HUDEP-2 (cell line): ENCODE data around the gene TMEM106A.
"Not testable (repeated sequence)": the region's sequence is repeated elsewhere in the genome, so short reads cannot be mapped to it uniquely, and the experiment has no call there.

Source experiments
- DNase-seq, 76 experiments: peaks; one replicate each; lab custom pipeline; 2025; ENCODE audit not compliant: unreplicated experiment in 76 of 76; lab: John Stamatoyannopoulos, UW

TMEM106A gene

GRCh38 chr17:43213545-43213944 lies 1.9 kb downstream of the TMEM106A start:
- DNase-seq = no peak

DNA sequence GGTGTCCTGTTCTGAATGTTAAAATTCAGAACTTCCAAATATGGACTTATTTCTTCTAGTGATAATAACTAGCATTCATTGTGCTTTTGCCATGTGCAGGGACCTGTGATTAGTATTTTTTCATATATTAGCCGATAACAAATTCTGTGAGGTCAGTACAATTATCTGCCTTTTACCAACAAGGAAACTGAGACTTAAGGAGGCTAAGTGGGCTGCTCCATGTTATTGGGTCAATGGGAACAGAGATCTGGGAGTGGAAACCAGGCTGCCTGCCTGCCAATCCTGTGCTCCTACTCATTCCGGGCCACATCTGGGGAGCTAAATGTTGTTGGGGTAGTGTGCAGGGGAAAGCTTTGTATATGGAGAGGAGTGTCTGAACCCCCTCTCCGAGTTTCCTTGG lies 3.7 kb downstream of the TMEM106A start:
- no peak for DNase-seq

DNA sequence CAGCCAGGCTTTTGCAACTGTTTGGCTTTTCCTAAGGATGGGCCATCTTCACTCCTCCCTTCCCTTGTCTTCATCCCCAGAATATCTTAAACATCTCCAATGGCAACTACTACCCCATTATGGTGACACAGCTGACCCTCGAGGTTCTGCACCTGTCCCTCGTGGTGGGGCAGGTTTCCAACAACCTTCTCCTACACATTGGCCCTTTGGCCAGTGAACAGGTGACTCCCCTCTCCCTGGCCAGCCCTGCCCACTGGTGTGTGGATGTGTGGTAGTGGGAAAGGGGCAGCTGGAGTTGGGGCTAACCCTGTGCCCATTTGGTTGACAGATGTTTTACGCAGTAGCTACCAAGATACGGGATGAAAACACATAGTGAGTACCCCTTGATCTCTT lies 4.7 kb downstream of the TMEM106A start:
- no peak for DNase-seq

DNA sequence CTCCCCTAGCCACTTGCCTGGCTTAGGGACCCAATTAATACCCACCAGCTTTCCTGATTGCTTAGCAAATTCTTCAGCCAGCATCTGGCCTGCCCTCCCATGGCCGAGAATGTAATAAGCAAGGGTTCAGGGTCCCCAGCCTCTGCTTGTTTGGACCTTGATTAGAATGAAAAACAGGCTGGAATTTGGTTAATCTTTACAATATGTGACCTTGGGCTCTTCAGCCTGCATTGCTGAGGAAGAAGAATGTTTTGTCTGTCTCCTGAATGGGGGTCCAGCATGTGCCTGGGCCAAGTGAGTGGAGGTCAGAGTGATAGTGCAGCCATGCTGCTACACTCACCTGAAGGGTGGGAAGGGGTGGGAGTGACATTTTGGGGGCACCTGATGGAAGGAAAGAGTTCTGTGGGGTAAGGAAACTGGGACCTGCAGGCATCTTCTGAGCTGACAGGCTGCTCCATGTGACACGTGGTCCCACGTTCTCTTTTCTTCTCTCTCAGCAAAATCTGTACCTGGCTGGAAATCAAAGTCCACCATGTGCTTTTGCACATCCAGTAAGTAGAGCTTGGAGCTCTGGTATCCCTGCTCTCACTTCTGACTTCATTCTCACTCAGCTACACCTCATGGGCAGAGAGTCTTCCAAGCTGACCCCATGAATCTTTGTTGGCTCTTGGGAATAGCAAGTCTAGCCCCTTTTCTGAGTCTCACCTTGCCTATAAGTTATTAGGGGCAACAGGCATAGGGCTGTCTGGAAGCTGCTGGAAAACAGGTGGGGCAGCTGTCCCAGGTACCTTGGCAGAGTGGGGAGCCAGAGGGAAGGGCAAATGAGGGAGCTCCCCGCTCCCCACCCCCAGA lies 5.3 kb downstream of the TMEM106A start:
- DNase-seq = no peak

GRCh38 chr17:43217614-43218087 lies 6.0 kb downstream of the TMEM106A start:
- no peak for DNase-seq

- no peak for DNase-seq
Observed at GRCh38 chr17:43219001-43219400, 7.3 kb downstream of the TMEM106A start.

DNA sequence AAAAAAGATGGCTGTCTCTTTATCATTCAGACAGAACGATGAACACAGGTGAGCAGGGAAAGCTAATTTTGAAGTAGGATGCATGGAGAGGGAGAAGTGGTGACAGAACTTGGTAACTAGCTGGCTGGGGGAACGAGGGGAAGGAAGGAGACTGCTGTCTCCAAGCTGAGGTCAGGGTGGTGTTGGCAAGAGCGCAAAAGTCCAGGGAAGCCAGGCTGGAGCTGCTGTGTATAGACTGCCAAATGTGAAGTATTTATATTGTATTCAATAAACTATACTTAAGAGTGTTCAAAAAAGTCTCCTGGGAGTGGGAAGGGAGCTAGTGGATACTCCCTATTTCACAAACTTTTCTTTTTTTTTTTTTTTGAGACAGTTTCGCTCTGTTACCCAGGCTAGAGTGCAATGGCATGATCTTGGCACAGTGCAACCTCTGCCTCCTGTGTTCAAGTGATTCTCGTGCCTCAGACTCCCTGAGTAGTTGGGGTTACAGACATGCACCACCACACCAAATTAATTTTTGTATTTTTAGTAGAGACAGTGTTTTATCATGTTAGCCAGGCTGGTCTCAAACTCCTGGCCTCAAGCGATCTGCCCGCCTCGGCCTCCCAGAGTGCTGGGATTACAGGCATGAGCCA lies 8.2 kb downstream of the TMEM106A start:
- peak in 1 of 76 experiments; percentile 0 for DNase-seq

- no peak for DNase-seq
Observed at GRCh38 chr17:43220511-43221125, 8.9 kb downstream of the TMEM106A start.

- DNase-seq = no peak
Observed at GRCh38 chr17:43224146-43224705, 12.6 kb downstream of the TMEM106A start.

DNA sequence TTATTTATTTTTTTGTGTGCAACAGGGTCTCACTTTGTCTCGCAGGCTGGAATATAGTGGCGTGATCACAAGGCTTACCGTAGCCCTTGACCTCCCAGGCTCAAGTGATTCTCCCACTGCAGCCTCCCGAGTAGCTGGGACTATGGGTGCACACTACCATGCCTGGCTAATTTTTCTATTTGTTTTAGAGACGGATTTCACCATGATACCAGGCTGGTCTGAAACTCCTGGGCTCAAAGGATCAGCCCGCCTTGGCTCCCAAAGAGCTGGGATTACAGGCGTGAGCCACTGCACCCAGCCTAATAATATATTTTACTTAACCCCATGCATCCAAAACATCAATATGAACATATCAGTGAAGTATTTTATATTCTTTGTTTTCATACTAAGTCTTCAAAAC lies 14.7 kb downstream of the TMEM106A start:
- no peak for DNase-seq

- not testable (repeated sequence) for DNase-seq
Observed at GRCh38 chr17:43228020-43228782, 16.5 kb downstream of the TMEM106A start, which contains the start of gene CCDC200. Gene CCDC200, minus strand, starts transcription at chr17:43228623. Its CDS starts 69 bp downstream, at chr17:43228554.

DNA sequence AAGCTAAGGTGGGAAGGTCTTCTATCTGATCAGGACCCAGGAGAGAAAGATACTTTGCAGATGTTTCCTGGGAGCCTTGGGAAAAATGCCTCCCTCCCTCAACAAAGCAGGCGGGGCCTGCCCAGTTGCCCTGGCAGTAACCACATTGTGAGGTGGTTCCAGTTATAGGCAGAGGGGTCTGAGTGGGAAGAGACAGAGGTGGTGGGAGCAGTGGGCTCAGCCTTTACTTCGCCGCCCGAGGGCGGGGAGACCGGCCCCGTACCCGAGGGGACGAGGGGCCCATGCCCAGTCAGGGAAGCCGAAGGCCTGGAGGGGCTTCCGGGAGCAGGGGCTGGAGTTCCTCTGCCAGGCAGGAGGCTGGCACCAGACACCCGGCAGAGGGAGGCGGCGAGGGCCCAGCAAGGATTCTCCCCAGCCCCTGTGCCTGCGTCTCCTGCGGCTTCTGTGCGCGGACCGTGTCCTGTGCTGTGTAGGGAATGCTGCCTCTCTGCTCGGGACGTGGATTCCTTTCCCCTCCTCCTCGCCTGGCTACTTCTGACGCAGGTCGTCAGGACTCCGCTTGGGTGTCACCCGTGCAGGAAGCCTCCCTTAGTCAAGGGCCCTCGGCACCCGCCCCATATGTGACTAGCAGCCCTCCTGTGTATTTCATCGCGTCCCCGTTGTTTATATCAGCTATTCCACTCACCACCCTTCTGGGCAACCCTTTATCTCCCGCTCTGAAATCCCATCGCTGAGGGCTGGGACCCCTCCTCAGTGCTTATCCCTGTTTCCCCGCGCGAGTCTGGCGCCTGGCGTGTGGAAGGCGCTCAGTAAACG lies 19.7 kb downstream of the TMEM106A start:
- DNase-seq = not testable (repeated sequence)

DNA sequence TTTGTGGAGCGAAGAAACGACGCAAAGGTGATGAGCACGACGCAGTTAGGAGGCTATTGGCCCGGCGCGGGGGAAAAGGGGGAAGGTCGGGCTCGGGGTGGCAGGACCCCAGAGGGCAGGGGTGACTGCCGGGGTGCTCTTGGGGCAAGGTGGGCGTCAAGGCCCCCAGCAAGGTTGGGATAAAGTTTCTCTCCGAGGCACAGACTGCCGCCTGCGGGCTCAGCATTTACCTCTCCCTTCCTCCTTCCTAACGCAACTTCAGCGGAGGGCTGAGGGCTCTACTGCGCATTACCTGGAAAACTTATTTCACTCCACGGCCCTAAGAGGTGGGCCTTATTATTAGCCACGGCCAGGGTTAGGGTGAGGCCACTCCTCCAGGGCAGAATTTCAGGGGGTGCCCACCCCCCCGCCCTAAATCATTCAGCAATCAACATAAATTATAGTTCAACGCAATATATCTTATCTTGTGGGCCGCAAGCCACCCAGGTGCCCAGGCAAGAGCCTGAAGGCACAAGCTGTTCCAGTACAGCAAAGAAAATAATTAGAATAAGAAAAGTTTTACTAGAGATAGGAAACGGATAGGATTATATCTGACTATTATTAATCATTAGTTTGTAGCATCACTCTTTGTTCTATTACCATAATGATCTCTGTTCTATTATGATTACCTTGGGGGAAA lies 20.5 kb downstream of the TMEM106A start:
- not testable (repeated sequence) for DNase-seq

- DNase-seq = not testable (repeated sequence)
Observed at GRCh38 chr17:43233263-43233662, 21.6 kb downstream of the TMEM106A start.

GRCh38 chr17:43233877-43234276 lies 22.2 kb downstream of the TMEM106A start, which contains the start of gene RNU2-1:
Gene RNU2-1, minus strand, starts transcription at chr17:43233977.
- DNase-seq = not testable (repeated sequence)

DNA sequence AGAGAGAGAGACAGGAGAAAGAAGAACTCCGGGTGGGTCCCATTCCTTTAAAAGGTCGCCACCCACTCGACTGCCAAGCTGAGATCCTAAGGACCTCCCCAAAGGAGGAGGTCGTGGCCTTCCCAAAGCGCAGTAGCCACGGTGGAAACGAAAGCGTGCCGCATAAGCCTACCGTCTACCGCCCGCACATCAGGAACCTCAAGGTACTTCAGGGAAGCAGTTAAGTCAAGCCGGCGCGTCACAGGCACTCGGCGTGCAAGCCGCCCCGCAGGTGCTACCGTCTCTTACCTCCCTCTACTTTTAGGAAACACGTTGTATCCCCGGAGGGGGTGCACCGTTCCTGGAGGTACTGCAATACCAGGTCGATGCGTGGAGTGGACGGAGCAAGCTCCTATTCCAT lies 27.9 kb downstream of the TMEM106A start:
- DNase-seq = not testable (repeated sequence)

DNA sequence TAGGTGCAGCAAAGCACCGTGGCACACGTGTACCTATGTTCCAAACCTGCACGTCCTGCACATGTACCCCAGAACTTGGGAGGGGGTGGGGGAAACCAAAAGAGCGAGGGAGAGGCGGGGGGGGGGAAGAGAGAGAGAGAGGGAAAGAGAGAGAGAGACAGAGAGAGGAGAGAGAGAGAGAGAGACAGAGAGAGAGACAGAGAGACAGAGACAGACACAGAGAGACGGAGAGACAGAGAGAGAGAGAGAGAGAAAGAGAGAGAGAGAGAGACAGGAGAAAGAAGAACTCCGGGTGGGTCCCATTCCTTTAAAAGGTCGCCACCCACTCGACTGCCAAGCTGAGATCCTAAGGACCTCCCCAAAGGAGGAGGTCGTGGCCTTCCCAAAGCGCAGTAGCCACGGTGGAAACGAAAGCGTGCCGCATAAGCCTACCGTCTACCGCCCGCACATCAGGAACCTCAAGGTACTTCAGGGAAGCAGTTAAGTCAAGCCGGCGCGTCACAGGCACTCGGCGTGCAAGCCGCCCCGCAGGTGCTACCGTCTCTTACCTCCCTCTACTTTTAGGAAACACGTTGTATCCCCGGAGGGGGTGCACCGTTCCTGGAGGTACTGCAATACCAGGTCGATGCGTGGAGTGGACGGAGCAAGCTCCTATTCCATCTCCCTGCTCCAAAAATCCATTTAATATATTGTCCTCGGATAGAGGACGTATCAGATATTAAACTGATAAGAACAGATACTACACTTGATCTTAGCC lies 29.1 kb downstream of the TMEM106A start:
- DNase-seq = not testable (repeated sequence)

- not testable (repeated sequence) for DNase-seq
Observed at GRCh38 chr17:43246456-43246855, 34.8 kb downstream of the TMEM106A start.
